HFFc6 (cell line): Measurements from ENCODE around the gene WHAMM. TPM values are rescaled to one million over a fixed set of nuclear protein-coding genes. Genes with fewer than 3 reads are reported as not detected.

Source experiments
- DNase-seq: peaks from one replicate; pipeline ENCODE4 v3.0.0-alpha.2; 2018
- H3K27ac Mint-ChIP-seq: 2 replicates; pipeline ENCODE4 v1.8.0; 2020; ENCODE audit warnings: mild to moderate bottlenecking, mixed read lengths
- H3K27me3 Mint-ChIP-seq: 2 replicates; pipeline ENCODE4 v1.8.0; 2021; ENCODE audit warnings: mild to moderate bottlenecking, moderate library complexity, mixed read lengths; ENCODE audit not compliant: insufficient read depth
- H3K36me3 Mint-ChIP-seq: 2 replicates; pipeline ENCODE4 v1.8.0; 2021; ENCODE audit warnings: low read depth, mixed read lengths
- H3K4me1 Mint-ChIP-seq: 2 replicates; pipeline ENCODE4 v1.8.0; 2020; ENCODE audit warnings: low read depth, mixed read lengths
- H3K4me3 Mint-ChIP-seq: 2 replicates; pipeline ENCODE4 v1.8.0; 2020; ENCODE audit warnings: mild to moderate bottlenecking, moderate library complexity, mixed read lengths
- H3K9me3 Mint-ChIP-seq: 2 replicates; pipeline ENCODE4 v1.8.0; 2020; ENCODE audit warnings: mild to moderate bottlenecking, mixed read lengths
- CTCF ChIP-seq: fragments of 200-600 bp; sonication (generic); IDR thresholded peaks from 2 replicates; pipeline ENCODE4 v1.5.0; 2021; ENCODE audit warnings: antibody characterized with exemption, mild to moderate bottlenecking
- total RNA-seq, 6 experiments: library from RNA; stranded (reverse); fragmentation: NEBNext Ultra II Directional; extraction: Animal tissue kit (Norgen Biotek cat#: 25700); gene quantifications; 2 replicates in 1 of 6; 3 replicates in 5 of 6; pipeline ENCODE4 v1.2.3, GENCODE V29; 2021

WHAMM gene
- total RNA-seq, 6 experiments from 2014 or later, result 5.8 to 7.4 (median 6.3) TPM

GRCh38 chr15:82873000-82873680 is 63.7 kb downstream of the WHAMM start:
- Mint-ChIP-seq H3K4me3 (no peak overlapping the region), H3K4me1 (peaks cover 18% of the 10 kb centered on the region), H3K9me3 (no peaks in the 10 kb centered on the region; the same call in 1 of the 2 replicates), H3K36me3 (no peaks in the 10 kb centered on the region), H3K27ac (no peak overlapping the region), H3K27me3 (peaks cover 21% of the 10 kb centered on the region)
- TF ChIP-seq CTCF, result no peak
- DNase-seq, result no peak

- Mint-ChIP-seq H3K27me3 (peaks cover 21% of the 10 kb centered on the region), H3K4me3 (no peak overlapping the region), H3K4me1 (peaks cover 18% of the 10 kb centered on the region), H3K9me3 (no peaks in the 10 kb centered on the region; the same call in 1 of the 2 replicates), H3K27ac (no peak overlapping the region), H3K36me3 (no peaks in the 10 kb centered on the region)
- DNase-seq, result no peak
- no peak for TF ChIP-seq CTCF
Measured at GRCh38 chr15:82874267-82874666, 64.8 kb downstream of the WHAMM start.

GRCh38 chr15:82874961-82875360 is 65.5 kb downstream of the WHAMM start:
- no peak overlapping the region for H3K27ac Mint-ChIP-seq
- no peaks in the 10 kb centered on the region for H3K36me3 Mint-ChIP-seq
- H3K4me3 Mint-ChIP-seq, result no peak overlapping the region
- TF ChIP-seq CTCF, result no peak
- no peaks in the 10 kb centered on the region; the same call in 1 of the 2 replicates for H3K9me3 Mint-ChIP-seq
- peaks cover 21% of the 10 kb centered on the region for H3K27me3 Mint-ChIP-seq
- H3K4me1 Mint-ChIP-seq, result peaks cover 18% of the 10 kb centered on the region
- no peak for DNase-seq

- no peak for TF ChIP-seq CTCF
- H3K9me3 Mint-ChIP-seq, result no peaks in the 10 kb centered on the region; the same call in 1 of the 2 replicates
- no peaks in the 10 kb centered on the region for H3K36me3 Mint-ChIP-seq
- DNase-seq, result peak; percentile 67
- H3K27ac Mint-ChIP-seq, result peak overlapping the region; percentile 67
- peaks cover 18% of the 10 kb centered on the region for H3K4me1 Mint-ChIP-seq
- H3K4me3 Mint-ChIP-seq, result peak overlapping the region; percentile 31; the same call in 1 of the 2 replicates
- H3K27me3 Mint-ChIP-seq, result peaks cover 21% of the 10 kb centered on the region
Measured at GRCh38 chr15:82875411-82876003, 66.1 kb downstream of the WHAMM start.

GRCh38 chr15:82877825-82878224 is 68.4 kb downstream of the WHAMM start:
- Mint-ChIP-seq H3K27me3 (peaks cover 6% of the 10 kb centered on the region), H3K9me3 (no peaks in the 10 kb centered on the region), H3K36me3 (no peaks in the 10 kb centered on the region), H3K4me3 (no peak overlapping the region), H3K4me1 (peaks cover 18% of the 10 kb centered on the region), H3K27ac (no peak overlapping the region)
- no peak for DNase-seq
- TF ChIP-seq CTCF, result no peak
